OCI-LY3 (cell line): Measurements from ENCODE around the gene ETV6.

Source experiments
- CTCF ChIP-seq: fragments of 200-600, 300-600 bp; sonication (generic); IDR thresholded peaks from 2 replicates; pipeline ENCODE4 v1.5.1; 2014; ENCODE audit warnings: antibody characterized with exemption, low read length, low read depth
- EZH2phosphoT487 ChIP-seq: fragments of 200-600 bp; shearing (Covaris generic); IDR thresholded peaks from 2 replicates; pipeline ENCODE4 v1.6.1; 2018; ENCODE audit warnings: antibody characterized with exemption, mixed run types, low read depth

- no peak for TF ChIP-seq EZH2phosphoT487
- no peak for TF ChIP-seq CTCF
Observed at GRCh38 chr12:11759899-11760298, 110.4 kb downstream of the ETV6 start.
